ENCODE results near the gene GSAP.

The GSAP gene

GRCh38 chr7:77426521-77427051 lies 10.4 kb upstream of the GSAP start:
- TF ChIP-seq, protein P1, sequence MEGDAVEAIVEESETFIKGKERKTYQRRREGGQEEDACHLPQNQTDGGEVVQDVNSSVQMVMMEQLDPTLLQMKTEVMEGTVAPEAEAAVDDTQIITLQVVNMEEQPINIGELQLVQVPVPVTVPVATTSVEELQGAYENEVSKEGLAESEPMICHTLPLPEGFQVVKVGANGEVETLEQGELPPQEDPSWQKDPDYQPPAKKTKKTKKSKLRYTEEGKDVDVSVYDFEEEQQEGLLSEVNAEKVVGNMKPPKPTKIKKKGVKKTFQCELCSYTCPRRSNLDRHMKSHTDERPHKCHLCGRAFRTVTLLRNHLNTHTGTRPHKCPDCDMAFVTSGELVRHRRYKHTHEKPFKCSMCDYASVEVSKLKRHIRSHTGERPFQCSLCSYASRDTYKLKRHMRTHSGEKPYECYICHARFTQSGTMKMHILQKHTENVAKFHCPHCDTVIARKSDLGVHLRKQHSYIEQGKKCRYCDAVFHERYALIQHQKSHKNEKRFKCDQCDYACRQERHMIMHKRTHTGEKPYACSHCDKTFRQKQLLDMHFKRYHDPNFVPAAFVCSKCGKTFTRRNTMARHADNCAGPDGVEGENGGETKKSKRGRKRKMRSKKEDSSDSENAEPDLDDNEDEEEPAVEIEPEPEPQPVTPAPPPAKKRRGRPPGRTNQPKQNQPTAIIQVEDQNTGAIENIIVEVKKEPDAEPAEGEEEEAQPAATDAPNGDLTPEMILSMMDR (conservative IDR thresholded peaks at IDR 0.05; ENCODE audit: low read depth, low read length): no peak
- no peak overlapping the region for H3K4me3 ChIP-seq (ENCODE audit: low read length)
- no peak for DNase-seq (ENCODE audit: low read depth)

- TF ChIP-seq, protein P1 (conservative IDR thresholded peaks at IDR 0.05; ENCODE audit: low read depth, low read length): no peak
- no peak overlapping the region for H3K4me3 ChIP-seq (ENCODE audit: low read length)
- DNase-seq (ENCODE audit: low read depth): no peak
These were observed 9.9 kb upstream of the GSAP start for GRCh38 chr7:77426052-77426404.

GRCh38 chr7:77425101-77426051 lies 9.2 kb upstream of the GSAP start:
- no peak overlapping the region for H3K4me3 ChIP-seq (ENCODE audit: low read length)

GRCh38 chr7:77422500-77422899 lies 6.4 kb upstream of the GSAP start:
- H3K4me3 ChIP-seq (ENCODE audit: low read length): no peak overlapping the region
- no peak for DNase-seq (ENCODE audit: low read depth)
- TF ChIP-seq, protein P1 (conservative IDR thresholded peaks at IDR 0.05; ENCODE audit: low read depth, low read length): no peak

More at GRCh38 chr7:77425101-77426051, 9.2 kb upstream of the GSAP start:
- TF ChIP-seq, protein P1 (conservative IDR thresholded peaks at IDR 0.05; ENCODE audit: low read depth, low read length): no peak
- no peak for DNase-seq (ENCODE audit: low read depth)

- H3K4me3 ChIP-seq (ENCODE audit: low read length): no peak overlapping the region
These were observed 5.0 kb upstream of the GSAP start for GRCh38 chr7:77420986-77421672.

DNA sequence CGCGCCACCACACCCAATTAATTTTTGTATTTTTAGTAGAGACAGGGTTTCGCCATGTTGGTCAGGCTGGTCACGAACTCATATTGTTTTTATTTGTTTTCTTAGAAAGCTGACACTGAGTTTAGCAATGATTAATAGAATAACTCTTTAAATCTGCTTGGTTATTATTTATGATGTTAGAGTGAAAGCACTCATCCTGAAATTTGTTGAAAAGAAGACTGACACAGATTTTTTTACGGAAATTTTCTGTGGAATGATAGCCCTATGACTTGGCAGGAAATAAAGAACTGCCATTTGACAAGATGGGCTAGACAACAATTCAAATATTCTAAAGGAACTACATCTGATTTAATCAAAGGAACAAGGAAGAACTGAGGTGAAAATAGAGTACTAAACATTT lies 4.3 kb upstream of the GSAP start:
- TF ChIP-seq, protein P1 (conservative IDR thresholded peaks at IDR 0.05; ENCODE audit: low read depth, low read length): no peak
- no peak overlapping the region for H3K4me3 ChIP-seq (ENCODE audit: low read length)
- no peak for DNase-seq (ENCODE audit: low read depth)

More at GRCh38 chr7:77420986-77421672, 5.0 kb upstream of the GSAP start:
- TF ChIP-seq, protein P1 (conservative IDR thresholded peaks at IDR 0.05; ENCODE audit: low read depth, low read length): no peak
- DNase-seq (ENCODE audit: low read depth): no peak

Measured in retinal pigment epithelial cell (primary cell).